Measurements from ENCODE around the gene RNF166. TPM values are rescaled to one million over a fixed set of nuclear protein-coding genes. Genes with fewer than 3 reads are reported as not detected.
A peak's percentile ranks its signal among the peaks of the same experiment; 100 is the strongest.

RNF166 gene
- total RNA-seq, 1 experiment from 2014 or later, result 16.5 TPM

GRCh38 chr16:88718178-88718577 lies 12.0 kb upstream of the RNF166 start:
- Histone ChIP-seq H3K36me3 (peaks cover 11% of the 10 kb centered on the region), H3K27me3 (no peaks in the 10 kb centered on the region), H3K4me3 (no peak overlapping the region), H3K9me3 (no peaks in the 10 kb centered on the region)
- no peak for DNase-seq

- Histone ChIP-seq H3K27me3 (no peaks in the 10 kb centered on the region), H3K36me3 (peaks cover 11% of the 10 kb centered on the region), H3K9me3 (no peaks in the 10 kb centered on the region), H3K4me3 (no peak overlapping the region)
- no peak for DNase-seq
Measured at GRCh38 chr16:88716601-88717001, 10.4 kb upstream of the RNF166 start.

GRCh38 chr16:88716201-88716600 lies 10.0 kb upstream of the RNF166 start:
- H3K36me3 ChIP-seq, result peaks cover 11% of the 10 kb centered on the region
- H3K9me3 ChIP-seq, result no peaks in the 10 kb centered on the region
- DNase-seq, result no peak
- no peak overlapping the region for H3K4me3 ChIP-seq
- no peaks in the 10 kb centered on the region for H3K27me3 ChIP-seq

GRCh38 chr16:88715312-88716190 lies 9.3 kb upstream of the RNF166 start:
- no peak for DNase-seq
- H3K36me3 ChIP-seq, result peaks cover 11% of the 10 kb centered on the region
- H3K4me3 ChIP-seq, result no peak overlapping the region
- no peaks in the 10 kb centered on the region for H3K9me3 ChIP-seq
- no peaks in the 10 kb centered on the region for H3K27me3 ChIP-seq

GRCh38 chr16:88714420-88715302 lies 8.5 kb upstream of the RNF166 start:
- no peaks in the 10 kb centered on the region for H3K9me3 ChIP-seq
- DNase-seq, result no peak
- H3K36me3 ChIP-seq, result peaks cover 11% of the 10 kb centered on the region
- H3K27me3 ChIP-seq, result no peaks in the 10 kb centered on the region
- H3K4me3 ChIP-seq, result no peak overlapping the region

- DNase-seq, result peak; percentile 32
- Histone ChIP-seq H3K27me3 (no peaks in the 10 kb centered on the region), H3K4me3 (no peak overlapping the region), H3K9me3 (no peaks in the 10 kb centered on the region), H3K36me3 (peaks cover 11% of the 10 kb centered on the region)
Measured at GRCh38 chr16:88713568-88714419, 7.6 kb upstream of the RNF166 start.

GRCh38 chr16:88713054-88713453 lies 6.8 kb upstream of the RNF166 start:
- no peak for DNase-seq
- no peaks in the 10 kb centered on the region for H3K9me3 ChIP-seq
- no peak overlapping the region for H3K4me3 ChIP-seq
- no peaks in the 10 kb centered on the region for H3K27me3 ChIP-seq
- peaks cover 11% of the 10 kb centered on the region for H3K36me3 ChIP-seq

- no peak for DNase-seq
- Histone ChIP-seq H3K9me3 (no peaks in the 10 kb centered on the region), H3K36me3 (peaks cover 11% of the 10 kb centered on the region)
Measured at GRCh38 chr16:88712362-88712979, 6.3 kb upstream of the RNF166 start.

GRCh38 chr16:88711750-88712340 lies 5.6 kb upstream of the RNF166 start:
- no peaks in the 10 kb centered on the region for H3K27me3 ChIP-seq
- peaks cover 11% of the 10 kb centered on the region for H3K36me3 ChIP-seq
- no peak overlapping the region for H3K4me3 ChIP-seq
- no peak for DNase-seq
- H3K9me3 ChIP-seq, result no peaks in the 10 kb centered on the region

More at GRCh38 chr16:88712362-88712979, 6.3 kb upstream of the RNF166 start:
- no peaks in the 10 kb centered on the region for H3K27me3 ChIP-seq
- no peak overlapping the region for H3K4me3 ChIP-seq

- Histone ChIP-seq H3K36me3 (peaks cover 7% of the 10 kb centered on the region), H3K9me3 (no peaks in the 10 kb centered on the region), H3K4me3 (no peak overlapping the region), H3K27me3 (no peaks in the 10 kb centered on the region)
- DNase-seq, result no peak
Measured at GRCh38 chr16:88710556-88710955, 4.3 kb upstream of the RNF166 start.

- Histone ChIP-seq H3K27me3 (no peaks in the 10 kb centered on the region), H3K4me3 (peak overlapping the region; percentile 66), H3K36me3 (no peaks in the 10 kb centered on the region), H3K9me3 (no peaks in the 10 kb centered on the region)
- no peak for DNase-seq
Measured at GRCh38 chr16:88706965-88707826, 988 bp upstream of the RNF166 start.

- Histone ChIP-seq H3K4me3 (peak overlapping the region; percentile 66), H3K27me3 (no peaks in the 10 kb centered on the region), H3K9me3 (no peaks in the 10 kb centered on the region), H3K36me3 (no peaks in the 10 kb centered on the region)
- no peak for DNase-seq
Measured at GRCh38 chr16:88705801-88706228, 393 bp downstream of the RNF166 start.

GRCh38 chr16:88705076-88705684 lies 1.0 kb downstream of the RNF166 start:
- Histone ChIP-seq H3K4me3 (peak overlapping the region; percentile 66), H3K9me3 (no peaks in the 10 kb centered on the region), H3K27me3 (no peaks in the 10 kb centered on the region), H3K36me3 (no peaks in the 10 kb centered on the region)
- DNase-seq, result no peak

GRCh38 chr16:88703486-88704309 lies 2.5 kb downstream of the RNF166 start:
- no peaks in the 10 kb centered on the region for H3K27me3 ChIP-seq
- no peaks in the 10 kb centered on the region for H3K36me3 ChIP-seq
- no peak for DNase-seq
- no peaks in the 10 kb centered on the region for H3K9me3 ChIP-seq
- H3K4me3 ChIP-seq, result no peak overlapping the region

Data from MG63 (cell line).